ENCODE results near the gene SYPL1. TPM values are rescaled to one million over a fixed set of nuclear protein-coding genes. Genes with fewer than 3 reads are reported as not detected.

The SYPL1 gene
- total RNA-seq, 1 experiment from 2014 or later = 78.0 TPM

DNA sequence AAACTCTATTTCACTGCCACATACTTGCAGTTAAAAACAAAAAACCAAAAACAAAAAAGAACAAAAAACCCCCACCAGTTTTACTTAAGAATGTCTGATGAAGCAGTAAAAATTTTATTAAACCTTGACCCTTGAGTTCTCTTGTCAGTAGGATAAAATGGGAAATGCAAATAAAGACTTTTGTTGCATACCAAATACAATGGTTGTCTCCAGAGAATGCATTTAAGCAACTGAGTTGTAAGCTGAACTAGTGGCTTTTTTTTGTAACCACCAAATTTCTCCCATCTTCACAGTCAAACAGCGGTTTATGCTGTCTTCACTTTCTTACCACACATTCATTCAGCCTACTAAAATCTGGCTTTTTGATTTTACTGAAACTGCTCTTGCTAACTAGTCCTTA, 3.1 kb downstream of the SYPL1 start:
- TF ChIP-seq EZH2 (IDR thresholded peaks at IDR 0.05) = no peak
- TF ChIP-seq, protein P1, sequence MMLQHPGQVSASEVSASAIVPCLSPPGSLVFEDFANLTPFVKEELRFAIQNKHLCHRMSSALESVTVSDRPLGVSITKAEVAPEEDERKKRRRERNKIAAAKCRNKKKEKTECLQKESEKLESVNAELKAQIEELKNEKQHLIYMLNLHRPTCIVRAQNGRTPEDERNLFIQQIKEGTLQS (IDR thresholded peaks at IDR 0.05) = no peak
- Histone ChIP-seq H2AFZ (ENCODE audit: low read depth, low read length, poor library complexity, severe bottlenecking) (no peak overlapping the region), H3K4me2 (ENCODE audit: low read length) (no peak overlapping the region), H4K20me1 (ENCODE audit: insufficient read depth) (peaks cover 14% of the 10 kb centered on the region), H3K9me2 (ENCODE audit: insufficient read depth) (no peaks in the 10 kb centered on the region), H3K27ac (ENCODE audit: low read depth, low read length) (no peak overlapping the region), H3K36me3 (ENCODE audit: control insufficient read depth in 1 of 2, insufficient read depth in 2 of 2, low read length in 2 of 2) (no peaks in the 10 kb centered on the region), H3K9ac (ENCODE audit: low read length) (no peak overlapping the region), H3K27me3 (ENCODE audit: insufficient read depth, low read length) (no peaks in the 10 kb centered on the region), H3K79me2 (ENCODE audit: insufficient read depth, low read length) (peaks cover 79% of the 10 kb centered on the region), H3K4me1 (ENCODE audit: control insufficient read depth in 1 of 2, insufficient read depth in 2 of 2, low read length in 2 of 2) (peaks cover 4 to 19% of the 10 kb centered on the region in 2 experiments; a peak in 3 of 4 replicates), H3K4me3 (replicated peaks in 1 of 2; ENCODE audit: low read depth in 1 of 2, low read length in 2 of 2) (no peak overlapping the region), H3K9me3 (ENCODE audit: control insufficient read depth in 1 of 2, insufficient read depth in 1 of 2, low read depth in 1 of 2, low read length in 2 of 2) (no peaks in the 10 kb centered on the region)
- ChIA-PET POLR2A (no interaction called here), CTCF (no interaction called here), RAD21 (ENCODE audit: low non-redundant PET in 1 of 2, low total read pairs in 2 of 2, uncharacterized antibody in 2 of 2, unreplicated experiment in 2 of 2) (no interaction called here)
- intact Hi-C loops (cut with micrococcal nuclease) = no loop called here
- no TSS peak for BruUV-seq (replicated peaks)
- ATAC-seq (no peak), DNase-seq (ENCODE audit: low read depth, low spot score) (no peak)

DNA sequence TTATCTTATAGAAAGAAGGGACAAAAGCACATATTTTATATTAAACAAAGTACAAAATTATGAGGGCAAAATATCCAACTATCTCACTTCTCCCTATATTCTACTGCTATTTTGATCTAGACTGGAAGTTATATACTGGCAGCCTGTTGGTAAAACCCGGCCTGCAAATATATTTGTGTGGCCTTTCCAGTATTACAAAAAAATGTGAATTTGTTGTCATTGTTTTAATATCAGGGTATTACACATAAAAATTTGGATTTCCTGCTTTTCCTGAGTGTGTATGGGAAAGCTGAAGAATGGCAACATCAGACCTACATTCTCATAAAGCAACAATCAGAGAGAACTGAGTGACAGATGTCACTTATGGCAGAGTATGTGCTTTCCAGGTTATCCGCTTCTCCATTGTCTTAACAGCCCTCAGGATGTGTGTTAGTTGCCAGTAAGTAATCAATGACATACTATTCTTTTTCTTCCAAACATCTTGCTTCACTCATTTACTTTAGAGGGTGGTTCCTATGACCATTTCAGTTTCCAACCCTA, 7.3 kb downstream of the SYPL1 start:
- H3K27me3 ChIP-seq (ENCODE audit: insufficient read depth, low read length) = no peaks in the 10 kb centered on the region
- no peak for TF ChIP-seq CBX3 (IDR thresholded peaks at IDR 0.05; ENCODE audit: low read depth)
- no peak for TF ChIP-seq SP1 (IDR thresholded peaks at IDR 0.05; ENCODE audit: low read depth)
- TF ChIP-seq, protein P2, sequence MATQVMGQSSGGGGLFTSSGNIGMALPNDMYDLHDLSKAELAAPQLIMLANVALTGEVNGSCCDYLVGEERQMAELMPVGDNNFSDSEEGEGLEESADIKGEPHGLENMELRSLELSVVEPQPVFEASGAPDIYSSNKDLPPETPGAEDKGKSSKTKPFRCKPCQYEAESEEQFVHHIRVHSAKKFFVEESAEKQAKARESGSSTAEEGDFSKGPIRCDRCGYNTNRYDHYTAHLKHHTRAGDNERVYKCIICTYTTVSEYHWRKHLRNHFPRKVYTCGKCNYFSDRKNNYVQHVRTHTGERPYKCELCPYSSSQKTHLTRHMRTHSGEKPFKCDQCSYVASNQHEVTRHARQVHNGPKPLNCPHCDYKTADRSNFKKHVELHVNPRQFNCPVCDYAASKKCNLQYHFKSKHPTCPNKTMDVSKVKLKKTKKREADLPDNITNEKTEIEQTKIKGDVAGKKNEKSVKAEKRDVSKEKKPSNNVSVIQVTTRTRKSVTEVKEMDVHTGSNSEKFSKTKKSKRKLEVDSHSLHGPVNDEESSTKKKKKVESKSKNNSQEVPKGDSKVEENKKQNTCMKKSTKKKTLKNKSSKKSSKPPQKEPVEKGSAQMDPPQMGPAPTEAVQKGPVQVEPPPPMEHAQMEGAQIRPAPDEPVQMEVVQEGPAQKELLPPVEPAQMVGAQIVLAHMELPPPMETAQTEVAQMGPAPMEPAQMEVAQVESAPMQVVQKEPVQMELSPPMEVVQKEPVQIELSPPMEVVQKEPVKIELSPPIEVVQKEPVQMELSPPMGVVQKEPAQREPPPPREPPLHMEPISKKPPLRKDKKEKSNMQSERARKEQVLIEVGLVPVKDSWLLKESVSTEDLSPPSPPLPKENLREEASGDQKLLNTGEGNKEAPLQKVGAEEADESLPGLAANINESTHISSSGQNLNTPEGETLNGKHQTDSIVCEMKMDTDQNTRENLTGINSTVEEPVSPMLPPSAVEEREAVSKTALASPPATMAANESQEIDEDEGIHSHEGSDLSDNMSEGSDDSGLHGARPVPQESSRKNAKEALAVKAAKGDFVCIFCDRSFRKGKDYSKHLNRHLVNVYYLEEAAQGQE (IDR thresholded peaks at IDR 0.05; ENCODE audit: low read depth) = no peak
- TF ChIP-seq SIN3A (IDR thresholded peaks at IDR 0.05; ENCODE audit: low read depth) = no peak
- no peak for TF ChIP-seq EZH2phosphoT487 (IDR thresholded peaks at IDR 0.05; ENCODE audit: borderline replicate concordance)
- TF ChIP-seq, protein P3, sequence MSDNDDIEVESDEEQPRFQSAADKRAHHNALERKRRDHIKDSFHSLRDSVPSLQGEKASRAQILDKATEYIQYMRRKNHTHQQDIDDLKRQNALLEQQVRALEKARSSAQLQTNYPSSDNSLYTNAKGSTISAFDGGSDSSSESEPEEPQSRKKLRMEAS (IDR thresholded peaks at IDR 0.05) = no peak
- TF ChIP-seq YY1 (IDR thresholded peaks at IDR 0.05; ENCODE audit: extremely low read depth, insufficient replicate concordance, low read depth, low read length) = no peak
- no peak for TF ChIP-seq TCF7L2 (IDR thresholded peaks at IDR 0.05; ENCODE audit: borderline replicate concordance, extremely low read depth, insufficient read depth, insufficient read length)
- ChIA-PET RAD21 (ENCODE audit: low non-redundant PET in 1 of 2, low total read pairs in 2 of 2, uncharacterized antibody in 2 of 2, unreplicated experiment in 2 of 2) (no interaction called here), POLR2A (no interaction called here), CTCF (interaction anchor here (2.3 kb wide), 1 partner anchor 49 kb away, joined by 5 read pairs; no protein-coding TSS in a partner anchor)
- peaks cover 98% of the 10 kb centered on the region for H3K79me2 ChIP-seq (ENCODE audit: insufficient read depth, low read length)
- H3K9me3 ChIP-seq (ENCODE audit: control insufficient read depth in 1 of 2, insufficient read depth in 1 of 2, low read depth in 1 of 2, low read length in 2 of 2) = no peaks in the 10 kb centered on the region
- H2AFZ ChIP-seq (ENCODE audit: low read depth, low read length, poor library complexity, severe bottlenecking) = no peak overlapping the region
- no peak overlapping the region for H3K9ac ChIP-seq (ENCODE audit: low read length)
- H3K36me3 ChIP-seq (ENCODE audit: control insufficient read depth in 1 of 2, insufficient read depth in 2 of 2, low read length in 2 of 2) = no peaks in the 10 kb centered on the region
- intact Hi-C loops (cut with micrococcal nuclease) = no loop called here
- ATAC-seq (no peak), DNase-seq (ENCODE audit: low read depth, low spot score) (no peak)
- peaks cover 0 to 13% of the 10 kb centered on the region in 2 experiments; a peak in 2 of 4 replicates for H3K4me1 ChIP-seq (ENCODE audit: control insufficient read depth in 1 of 2, insufficient read depth in 2 of 2, low read length in 2 of 2)
- H3K9me2 ChIP-seq (ENCODE audit: insufficient read depth) = no peaks in the 10 kb centered on the region
- H4K20me1 ChIP-seq (ENCODE audit: insufficient read depth) = peaks cover 27% of the 10 kb centered on the region
- H3K4me2 ChIP-seq (ENCODE audit: low read length) = no peak overlapping the region
- no peak overlapping the region for H3K27ac ChIP-seq (ENCODE audit: low read depth, low read length)
- no peak overlapping the region for H3K4me3 ChIP-seq (replicated peaks in 1 of 2; ENCODE audit: low read depth in 1 of 2, low read length in 2 of 2)
- BruUV-seq (replicated peaks) = no TSS peak

All from HCT116 (cell line).